ENCODE data around the gene SCN3A. TPM values are rescaled to one million over a fixed set of nuclear protein-coding genes. Genes with fewer than 3 reads are reported as not detected.

Gene SCN3A
- total and polyA plus RNA-seq, 2 of the 13 experiments (the other 11 are each of a cell fraction or from before 2014, with no cell fraction given) = not detected

Other genes with a start within 250 kb of the SCN3A start
- 9.2 and 14.0 TPM in 2 replicates for gene SLC38A11, start 248.5 kb downstream of the SCN3A start, total RNA-seq (2016; rRNA removed; fragmentation: Illumina TruSeq; extraction: Trizol)
- gene SLC38A11, start 248.5 kb downstream of the SCN3A start, polyA plus RNA-seq (2011; rRNA removed) = 9.0 and 14.3 TPM in 2 replicates
- gene SCN2A, start 35.4 kb upstream of the SCN3A start, total RNA-seq (2016; rRNA removed; fragmentation: Illumina TruSeq; extraction: Trizol) = 0.17 and 0.20 TPM in 2 replicates
- gene SCN2A, start 35.4 kb upstream of the SCN3A start, polyA plus RNA-seq (2011; rRNA removed) = 0.30 and 0.31 TPM in 2 replicates

All from HepG2 (cell line).